ENCODE measurements around the gene UBAC2. TPM values are rescaled to one million over a fixed set of nuclear protein-coding genes. Genes with fewer than 3 reads are reported as not detected.

Gene UBAC2
- total and polyA plus RNA-seq, 7 donors, result 31.8 to 73.9 (median 47.6) TPM

- peak overlapping the region in 1 of 4 donors; percentile 57 for H3K27ac ChIP-seq
- TF ChIP-seq EP300 (IDR thresholded peaks at IDR 0.05) (no peak), POLR2A (IDR thresholded peaks at IDR 0.05) (no peak), POLR2AphosphoS5 (IDR thresholded peaks at IDR 0.05) (no peak)
- TF ChIP-seq, protein P1, sequence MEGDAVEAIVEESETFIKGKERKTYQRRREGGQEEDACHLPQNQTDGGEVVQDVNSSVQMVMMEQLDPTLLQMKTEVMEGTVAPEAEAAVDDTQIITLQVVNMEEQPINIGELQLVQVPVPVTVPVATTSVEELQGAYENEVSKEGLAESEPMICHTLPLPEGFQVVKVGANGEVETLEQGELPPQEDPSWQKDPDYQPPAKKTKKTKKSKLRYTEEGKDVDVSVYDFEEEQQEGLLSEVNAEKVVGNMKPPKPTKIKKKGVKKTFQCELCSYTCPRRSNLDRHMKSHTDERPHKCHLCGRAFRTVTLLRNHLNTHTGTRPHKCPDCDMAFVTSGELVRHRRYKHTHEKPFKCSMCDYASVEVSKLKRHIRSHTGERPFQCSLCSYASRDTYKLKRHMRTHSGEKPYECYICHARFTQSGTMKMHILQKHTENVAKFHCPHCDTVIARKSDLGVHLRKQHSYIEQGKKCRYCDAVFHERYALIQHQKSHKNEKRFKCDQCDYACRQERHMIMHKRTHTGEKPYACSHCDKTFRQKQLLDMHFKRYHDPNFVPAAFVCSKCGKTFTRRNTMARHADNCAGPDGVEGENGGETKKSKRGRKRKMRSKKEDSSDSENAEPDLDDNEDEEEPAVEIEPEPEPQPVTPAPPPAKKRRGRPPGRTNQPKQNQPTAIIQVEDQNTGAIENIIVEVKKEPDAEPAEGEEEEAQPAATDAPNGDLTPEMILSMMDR (IDR thresholded peaks at IDR 0.05), result no peak
- no peak for DNase-seq
- H3K27me3 ChIP-seq, result no peaks in the 10 kb centered on the region
- no peaks in the 10 kb centered on the region for H3K9me3 ChIP-seq
- intact Hi-C loops (cut with DNase I), result no loop called here
- WGBS, 2 donors, result 63 to 89% methylated on average over 3 of the region's 3 CpGs
- no peaks in the 10 kb centered on the region for H3K36me3 ChIP-seq
- peaks cover 0 to 32% (median 13%) of the 10 kb centered on the region in 4 donors for H3K4me1 ChIP-seq
- no peak overlapping the region for H3K4me3 ChIP-seq
Measured at GRCh38 chr13:99323488-99323887, 122.8 kb downstream of the UBAC2 start.

GRCh38 chr13:99326012-99326411 lies 125.4 kb downstream of the UBAC2 start:
- DNase-seq, result no peak
- H3K27me3 ChIP-seq, result no peaks in the 10 kb centered on the region
- peaks cover 0 to 15% (median 7%) of the 10 kb centered on the region in 4 donors for H3K4me1 ChIP-seq
- H3K4me3 ChIP-seq, result no peak overlapping the region
- H3K9me3 ChIP-seq, result no peaks in the 10 kb centered on the region
- peaks cover 0 to 6% (median 3%) of the 10 kb centered on the region in 4 donors for H3K36me3 ChIP-seq
- no peak overlapping the region for H3K27ac ChIP-seq
- intact Hi-C loops (cut with DNase I), result no loop called here
- TF ChIP-seq POLR2AphosphoS5 (IDR thresholded peaks at IDR 0.05), result no peak
- TF ChIP-seq EP300 (IDR thresholded peaks at IDR 0.05), result no peak

GRCh38 chr13:99327126-99327525 lies 126.5 kb downstream of the UBAC2 start:
- 91 to 93% methylated on average over 2 of the region's 2 CpGs for WGBS, 2 donors

DNA sequence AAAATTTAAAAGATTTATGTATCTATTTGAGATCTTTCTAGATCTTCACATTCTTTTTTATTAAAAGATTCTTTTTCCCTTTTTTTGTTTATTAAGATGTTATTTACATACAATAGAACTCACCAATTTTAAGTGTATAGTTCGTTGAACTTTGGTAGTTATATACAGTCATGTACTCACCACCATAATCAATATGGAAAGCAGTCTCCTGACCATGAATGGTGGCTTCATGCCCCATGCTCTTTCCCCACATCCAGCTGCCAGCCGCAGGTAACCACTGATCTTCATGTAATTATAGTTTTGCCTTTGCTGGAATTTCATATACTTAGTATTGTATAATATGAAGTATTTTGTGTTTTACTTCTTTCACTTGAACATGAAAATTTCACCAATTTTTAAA lies 127.1 kb downstream of the UBAC2 start:
- Histone ChIP-seq H3K4me1 (no peaks in the 10 kb centered on the region), H3K9me3 (no peaks in the 10 kb centered on the region), H3K4me3 (no peak overlapping the region), H3K36me3 (peaks cover 0 to 6% (median 3%) of the 10 kb centered on the region in 4 donors), H3K27ac (no peak overlapping the region), H3K27me3 (no peaks in the 10 kb centered on the region)
- intact Hi-C loops (cut with DNase I), result no loop called here
- no peak for DNase-seq
- TF ChIP-seq POLR2A (IDR thresholded peaks at IDR 0.05), result no peak
- TF ChIP-seq POLR2AphosphoS5 (IDR thresholded peaks at IDR 0.05), result no peak
- TF ChIP-seq, protein P1 (IDR thresholded peaks at IDR 0.05), result no peak
- no peak for TF ChIP-seq EP300 (IDR thresholded peaks at IDR 0.05)
- WGBS, 2 donors, result 95 to 98% methylated on average over 2 of the region's 2 CpGs

More at GRCh38 chr13:99327126-99327525, 126.5 kb downstream of the UBAC2 start:
- Histone ChIP-seq H3K27me3 (no peaks in the 10 kb centered on the region), H3K9me3 (no peaks in the 10 kb centered on the region), H3K4me3 (no peak overlapping the region), H3K36me3 (peaks cover 0 to 6% (median 3%) of the 10 kb centered on the region in 4 donors), H3K27ac (no peak overlapping the region), H3K4me1 (peaks cover 0 to 6% (median 2%) of the 10 kb centered on the region in 4 donors)
- no peak for DNase-seq
- intact Hi-C loops (cut with DNase I), result no loop called here
- no peak for TF ChIP-seq POLR2A (IDR thresholded peaks at IDR 0.05)
- TF ChIP-seq, protein P1 (IDR thresholded peaks at IDR 0.05), result no peak
- TF ChIP-seq EP300 (IDR thresholded peaks at IDR 0.05), result no peak
- no peak for TF ChIP-seq POLR2AphosphoS5 (IDR thresholded peaks at IDR 0.05)

GRCh38 chr13:99329477-99329876 lies 128.8 kb downstream of the UBAC2 start:
- Histone ChIP-seq H3K4me1 (no peaks in the 10 kb centered on the region), H3K36me3 (peaks cover 0 to 6% (median 3%) of the 10 kb centered on the region in 4 donors), H3K27me3 (no peaks in the 10 kb centered on the region), H3K4me3 (no peak overlapping the region), H3K27ac (no peak overlapping the region), H3K9me3 (no peaks in the 10 kb centered on the region)
- TF ChIP-seq POLR2A (IDR thresholded peaks at IDR 0.05) (no peak), EP300 (IDR thresholded peaks at IDR 0.05) (no peak), POLR2AphosphoS5 (IDR thresholded peaks at IDR 0.05) (no peak)
- TF ChIP-seq, protein P1 (IDR thresholded peaks at IDR 0.05), result no peak
- DNase-seq, result no peak
- intact Hi-C loops (cut with DNase I), result no loop called here
- 62 to 99% methylated on average over 1 of the region's 1 CpG for WGBS, 2 donors

Data from sigmoid colon (tissue), 7 donors.